CD14-positive monocyte (primary cell): ENCODE measurements around the gene TRPV3. TPM values are rescaled to one million over a fixed set of nuclear protein-coding genes. Genes with fewer than 3 reads are reported as not detected.

ENCODE experiments used
- DNase-seq, 3 donors: peaks; one replicate each; pipeline ENCODE4 v3.0.0-alpha.2; 2011 to 2022
- H2AFZ ChIP-seq: 2 replicates; pipeline ENCODE4 v1.6.0; 2012; ENCODE audit warnings: mild to moderate bottlenecking, low read depth, low read length, inconsistent platforms; ENCODE audit not compliant: insufficient read depth, poor library complexity, severe bottlenecking
- H3K27ac ChIP-seq, 2 donors: 1 replicate in 1 of 2; 2 replicates in 1 of 2; pipeline ENCODE4 v1.5.1; 2012 to 2013; ENCODE audit warnings: low read length in 2 of 2, control low read depth in 1 of 2, inconsistent platforms in 1 of 2, low read depth in 1 of 2, mild to moderate bottlenecking in 1 of 2
- H3K27me3 ChIP-seq, 2 donors: one replicate each; pipeline versions ENCODE4 v1.6.0 to v1.6.1; 2011 to 2013; ENCODE audit warnings: low read length in 2 of 2; ENCODE audit not compliant: control insufficient read depth in 2 of 2, insufficient read depth in 2 of 2
- H3K36me3 ChIP-seq, 2 donors: replicated peaks in 1 of 2; 1 replicate in 1 of 2; 2 replicates in 1 of 2; pipeline versions ENCODE4 v1.5.1 to v1.6.1; 2012 to 2013; ENCODE audit warnings: low read length in 2 of 2, control low read depth in 1 of 2, inconsistent platforms in 1 of 2, mild to moderate bottlenecking in 1 of 2; ENCODE audit not compliant: insufficient read depth in 2 of 2, control insufficient read depth in 1 of 2
- H3K4me1 ChIP-seq, 2 donors: 1 replicate in 1 of 2; 2 replicates in 1 of 2; pipeline versions ENCODE4 v1.5.1 to v1.6.1; 2012 to 2013; ENCODE audit warnings: low read length in 2 of 2, control low read depth in 1 of 2, inconsistent platforms in 1 of 2, mild to moderate bottlenecking in 1 of 2, moderate library complexity in 1 of 2; ENCODE audit not compliant: insufficient read depth in 2 of 2, control insufficient read depth in 1 of 2
- H3K4me2 ChIP-seq: replicated peaks from 2 replicates; pipeline ENCODE3; 2012; ENCODE audit warnings: low read length, moderate library complexity, mild to moderate bottlenecking; ENCODE audit not compliant: poor library complexity, severe bottlenecking; ENCODE audit errors: extremely low read depth
- H3K4me3 ChIP-seq, 3 experiments: fragments of 200-600 bp in 1 of 3; sonication (generic) in 1 of 3; replicated peaks in 1 of 3; 1 replicate in 2 of 3; 2 replicates in 1 of 3; pipeline ENCODE4 v1.5.1; 2011 to 2013; ENCODE audit warnings: low read length in 3 of 3, mild to moderate bottlenecking in 3 of 3, control low read depth in 2 of 3, low read depth in 2 of 3, inconsistent platforms in 1 of 3, moderate library complexity in 1 of 3
- H3K79me2 ChIP-seq: 2 replicates; pipeline ENCODE4 v1.6.0; 2012; ENCODE audit warnings: mild to moderate bottlenecking, control low read depth, inconsistent platforms, low read length, moderate library complexity; ENCODE audit not compliant: insufficient read depth
- H3K9ac ChIP-seq: 2 replicates; pipeline ENCODE4 v1.6.0; 2017; ENCODE audit warnings: low read length, mild to moderate bottlenecking; ENCODE audit not compliant: insufficient read depth, poor library complexity, severe bottlenecking
- H3K9me3 ChIP-seq, 2 donors: replicated peaks in 1 of 2; 1 replicate in 1 of 2; 2 replicates in 1 of 2; pipeline versions ENCODE4 v1.5.1 to v1.6.1; 2012 to 2013; ENCODE audit warnings: low read length in 2 of 2, control low read depth in 1 of 2; ENCODE audit not compliant: control insufficient read depth in 1 of 2, insufficient read depth in 1 of 2
- H4K20me1 ChIP-seq: 2 replicates; pipeline ENCODE4 v1.6.0; 2012; ENCODE audit warnings: mild to moderate bottlenecking, low read length, control low read depth, moderate library complexity; ENCODE audit not compliant: insufficient read depth
- H3K27ac Mint-ChIP-seq, 7 donors: one replicate each; pipeline ENCODE4 v1.8.0; 2020; ENCODE audit warnings: mild to moderate bottlenecking in 7 of 7, mixed read lengths in 7 of 7, moderate library complexity in 6 of 7, inconsistent platforms in 2 of 7
- H3K27me3 Mint-ChIP-seq, 3 donors: one replicate each; pipeline ENCODE4 v1.8.0; 2021 to 2022; ENCODE audit warnings: low read depth in 3 of 3, mild to moderate bottlenecking in 3 of 3, mixed read lengths in 3 of 3, moderate library complexity in 3 of 3, inconsistent platforms in 1 of 3
- H3K36me3 Mint-ChIP-seq, 2 donors: one replicate each; pipeline ENCODE4 v1.8.0; 2020; ENCODE audit warnings: mixed read lengths in 2 of 2, inconsistent platforms in 1 of 2, mild to moderate bottlenecking in 1 of 2
- H3K4me1 Mint-ChIP-seq: one replicate; pipeline ENCODE4 v1.8.0; 2020; ENCODE audit warnings: mild to moderate bottlenecking, mixed read lengths
- H3K4me3 Mint-ChIP-seq, 2 donors: one replicate each; pipeline ENCODE4 v1.8.0; 2020; ENCODE audit warnings: mild to moderate bottlenecking in 2 of 2, mixed read lengths in 2 of 2, moderate library complexity in 1 of 2
- H3K9me3 Mint-ChIP-seq, 7 donors: one replicate each; pipeline ENCODE4 v1.8.0; 2020 to 2022; ENCODE audit warnings: mixed read lengths in 7 of 7, mild to moderate bottlenecking in 6 of 7, moderate library complexity in 6 of 7, inconsistent platforms in 2 of 7
- CTCF ChIP-seq: fragments of 200-600 bp; IDR thresholded peaks from one replicate; pipeline ENCODE4 v1.8.0; 2022; ENCODE audit warnings: antibody characterized with exemption, mild to moderate bottlenecking
- WGBS: methylation state at CpG from one replicate; pipeline ENCODE4 v1.1.5; 2013; ENCODE audit warnings: missing lambda C conversion rate; ENCODE audit not compliant: insufficient coverage; 5-methylcytosine and 5-hydroxymethylcytosine counted together
- intact Hi-C, 2 donors: fragments of 100-400 bp; cut with micrococcal nuclease; formaldehyde crosslinking; loops; one replicate each; pipeline versions ENCODE4 v1.15.0 to v1.15.1; 2023
- polyA plus RNA-seq, 3 donors: library from polyadenylated mRNA; depleted of rRNA in 1 of 3; unstranded in 2 of 3; stranded (reverse) in 1 of 3; fragments of 300-500 nt in 2 of 3; fragments of >200 nt in 1 of 3; fragmentation: Illumina TruSeq in 2 of 3; gene quantifications; 1 replicate in 2 of 3; 2 replicates in 1 of 3; pipeline ENCODE4 v1.2.3, GENCODE V29; 2012 to 2021

Gene TRPV3
- polyA plus RNA-seq, 3 donors = 0.01 TPM; not detected in 2

DNA sequence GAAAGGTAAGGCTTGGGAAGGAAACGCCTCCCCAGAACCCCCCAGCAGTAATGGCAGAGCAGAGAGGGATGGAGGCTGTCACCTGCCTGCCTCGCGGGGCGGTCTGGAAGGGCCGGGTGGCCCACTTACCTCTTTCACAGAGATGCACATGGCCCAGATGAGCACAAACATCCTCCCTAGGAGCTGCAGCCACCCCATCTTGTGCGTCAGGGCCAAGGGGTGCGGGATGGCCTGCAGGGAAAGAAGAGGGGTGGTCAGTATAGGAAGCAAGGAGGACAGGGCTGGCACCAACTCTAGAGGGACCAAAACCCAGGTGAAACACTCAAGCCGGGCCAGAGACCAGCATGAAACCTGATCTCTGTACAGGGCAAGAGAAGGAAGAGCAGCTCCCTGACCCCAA is 29.7 kb downstream of the TRPV3 start:
- Histone ChIP-seq H3K9ac (no peak overlapping the region), H4K20me1 (no peaks in the 10 kb centered on the region), H3K79me2 (no peaks in the 10 kb centered on the region), H3K4me1 (no peaks in the 10 kb centered on the region), H3K27me3 (no peaks in the 10 kb centered on the region), H3K4me2 (no peak overlapping the region), H3K27ac (no peak overlapping the region), H3K9me3 (no peaks in the 10 kb centered on the region), H3K36me3 (no peaks in the 10 kb centered on the region), H2AFZ (no peak overlapping the region), H3K4me3 (no peak overlapping the region)
- H3K27ac Mint-ChIP-seq = no peak overlapping the region
- no peak overlapping the region for H3K4me3 Mint-ChIP-seq
- DNase-seq = no peak
- intact Hi-C loops = no loop called here
- TF ChIP-seq CTCF = no peak
- no peaks in the 10 kb centered on the region for H3K36me3 Mint-ChIP-seq
- 100% methylated on average over 3 of the region's 8 CpGs for WGBS
- H3K4me1 Mint-ChIP-seq = no peaks in the 10 kb centered on the region
- no peaks in the 10 kb centered on the region for H3K9me3 Mint-ChIP-seq
- peaks cover 0 to 8% (median 6%) of the 10 kb centered on the region in 3 donors for H3K27me3 Mint-ChIP-seq

GRCh38 chr17:3527468-3527867 is 30.1 kb downstream of the TRPV3 start:
- Histone ChIP-seq H3K36me3 (no peaks in the 10 kb centered on the region), H3K4me1 (no peaks in the 10 kb centered on the region), H2AFZ (no peak overlapping the region), H3K4me3 (no peak overlapping the region), H3K27me3 (no peaks in the 10 kb centered on the region), H4K20me1 (no peaks in the 10 kb centered on the region), H3K9me3 (no peaks in the 10 kb centered on the region), H3K4me2 (no peak overlapping the region), H3K79me2 (no peaks in the 10 kb centered on the region), H3K27ac (no peak overlapping the region), H3K9ac (no peak overlapping the region)
- Mint-ChIP-seq H3K27ac (no peak overlapping the region), H3K9me3 (no peaks in the 10 kb centered on the region), H3K4me1 (no peaks in the 10 kb centered on the region), H3K36me3 (no peaks in the 10 kb centered on the region), H3K4me3 (no peak overlapping the region), H3K27me3 (peaks cover 0 to 8% (median 4%) of the 10 kb centered on the region in 3 donors)
- intact Hi-C loops = no loop called here
- 92% methylated on average over 3 of the region's 5 CpGs for WGBS
- DNase-seq = no peak
- no peak for TF ChIP-seq CTCF
